HG02642 (cell line): ENCODE results near the gene HTT.
"Not testable (repeated sequence)": the region's sequence is repeated elsewhere in the genome, so short reads cannot be mapped to it uniquely, and the experiment has no call there.

ENCODE experiments used
- ATAC-seq: cut with Tn5 transposase; IDR thresholded peaks from one replicate; pipeline ENCODE4 v1.9.1; 2021; ENCODE audit warnings: mild to moderate bottlenecking; ENCODE audit not compliant: unreplicated experiment, poor library complexity

Gene HTT

GRCh38 chr4:3158841-3159240, 84.4 kb downstream of the HTT start:
- no peak for ATAC-seq

- ATAC-seq = no peak
These were observed 86.0 kb downstream of the HTT start for GRCh38 chr4:3160438-3160837.

- not testable (repeated sequence) for ATAC-seq
These were observed 86.6 kb downstream of the HTT start for GRCh38 chr4:3161044-3161443.

GRCh38 chr4:3166434-3166833, 92.0 kb downstream of the HTT start:
- not testable (repeated sequence) for ATAC-seq

- ATAC-seq = no peak
These were observed 93.5 kb downstream of the HTT start for GRCh38 chr4:3168029-3168428.

GRCh38 chr4:3174371-3175338, 100.2 kb downstream of the HTT start:
- no peak for ATAC-seq

- ATAC-seq = no peak
These were observed 102.1 kb downstream of the HTT start for GRCh38 chr4:3176367-3177229.

- no peak for ATAC-seq
These were observed 102.9 kb downstream of the HTT start for GRCh38 chr4:3177426-3177825.

GRCh38 chr4:3177905-3178304, 103.4 kb downstream of the HTT start:
- ATAC-seq = no peak

GRCh38 chr4:3178351-3178750, 103.9 kb downstream of the HTT start:
- ATAC-seq = no peak

GRCh38 chr4:3179126-3179706, 104.7 kb downstream of the HTT start:
- no peak for ATAC-seq

- no peak for ATAC-seq
These were observed 108.5 kb downstream of the HTT start for GRCh38 chr4:3183008-3183407.

GRCh38 chr4:3184725-3185124, 110.2 kb downstream of the HTT start:
- ATAC-seq = no peak

GRCh38 chr4:3186609-3187008, 112.1 kb downstream of the HTT start:
- ATAC-seq = no peak

- ATAC-seq = no peak
These were observed 113.6 kb downstream of the HTT start for GRCh38 chr4:3188118-3188517.

GRCh38 chr4:3189459-3189858, 115.0 kb downstream of the HTT start:
- ATAC-seq = no peak

- ATAC-seq = no peak
These were observed 116.1 kb downstream of the HTT start for GRCh38 chr4:3190549-3190948.

GRCh38 chr4:3192188-3192587, 117.7 kb downstream of the HTT start:
- ATAC-seq = no peak

GRCh38 chr4:3192827-3193226, 118.3 kb downstream of the HTT start:
- ATAC-seq = no peak

GRCh38 chr4:3193531-3194203, 119.2 kb downstream of the HTT start:
- no peak for ATAC-seq
